SK-N-SH (cell line): Measurements from ENCODE around the gene FHOD3.

Experiments used
- CTCF ChIP-seq: fragments of 200-600 bp; sonication (generic); IDR thresholded peaks from 2 replicates; pipeline ENCODE4 v1.6.1; 2017; ENCODE audit warnings: antibody characterized with exemption, mild to moderate bottlenecking, moderate library complexity
- NFIC ChIP-seq: IDR thresholded peaks from 2 replicates; pipeline ENCODE4 v1.4.0; 2012; ENCODE audit warnings: borderline replicate concordance
- REST ChIP-seq: IDR thresholded peaks from 2 replicates; pipeline ENCODE4 v1.6.1; 2012; ENCODE audit warnings: mild to moderate bottlenecking, low read depth, low read length, moderate library complexity
- TAF1 ChIP-seq: IDR thresholded peaks from 2 replicates; pipeline ENCODE4 v1.6.1; 2012; ENCODE audit warnings: low read depth, mild to moderate bottlenecking, low read length, moderate library complexity, borderline replicate concordance

- TF ChIP-seq TAF1 (no peak), NFIC (no peak), CTCF (no peak), REST (no peak)
Observed at GRCh38 chr18:36322408-36322728, 24.9 kb downstream of the FHOD3 start.
